ENCODE data around the gene LARP1.

LARP1 gene

DNA sequence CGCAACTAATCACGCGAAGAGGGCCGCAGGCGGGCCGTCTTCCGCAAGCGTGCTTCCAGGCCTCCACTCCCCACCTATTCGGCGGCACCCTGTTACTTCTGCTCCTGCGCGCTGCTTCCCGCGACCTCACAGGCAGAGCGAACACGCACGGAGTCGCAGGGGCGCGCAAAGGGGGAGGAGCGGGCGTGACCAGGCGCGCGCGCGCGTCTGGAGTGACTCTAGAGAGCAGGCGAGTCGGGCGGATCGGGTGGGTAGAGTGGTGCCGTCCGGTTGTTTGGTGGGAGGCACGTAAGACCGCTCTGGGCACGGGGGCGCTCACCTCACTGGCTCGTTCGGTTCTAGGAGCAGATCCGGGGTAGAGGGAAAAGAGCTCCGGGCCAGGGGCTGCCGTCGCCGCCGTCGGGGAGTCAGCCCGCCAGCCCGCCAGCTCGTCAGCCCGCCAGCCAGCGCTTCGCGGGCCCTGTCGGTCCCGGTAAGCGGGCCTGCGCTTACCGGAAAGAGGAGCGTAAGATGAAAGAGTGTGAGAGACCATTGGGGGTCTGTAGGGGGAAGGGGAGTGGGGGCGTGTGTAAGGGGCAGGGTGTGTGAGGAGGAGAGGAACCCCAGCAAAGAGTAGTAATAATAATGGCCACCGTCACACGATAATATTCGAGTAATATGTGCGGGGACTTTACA, 103.3 kb downstream of the LARP1 start, which contains the start of gene CNOT8:
Gene CNOT8, plus strand, starts transcription at position 331 of the 675 bp plus-strand sequence. CDS start 4,652 bp downstream, outside the sequence.
- H3K4me2 ChIP-seq (ENCODE audit: low read depth, low read length, poor library complexity, severe bottlenecking): peak within 1 kb of the TSS; percentile 84
- H3K36me3 ChIP-seq (ENCODE audit: low read length): peaks cover 4% of the 10 kb centered on the region; the same call in 1 of the 2 replicates
- peak within 1 kb of the TSS; percentile 87 for H3K27ac ChIP-seq (ENCODE audit: low read depth, low read length)
- H3K9ac ChIP-seq (ENCODE audit: low read length): peak within 1 kb of the TSS; percentile 74
- peak within 1 kb of the TSS; percentile 87 for H2AFZ ChIP-seq (ENCODE audit: low read depth, low read length, severe bottlenecking)
- TF ChIP-seq CTCF (IDR thresholded peaks at IDR 0.05; ENCODE audit: insufficient read depth, low read length, poor library complexity, severe bottlenecking) (no peak), EZH2phosphoT487 (conservative IDR thresholded peaks at IDR 0.05; ENCODE audit: low read length) (no peak)
- H3F3A ChIP-seq (ENCODE audit: insufficient read depth): peaks cover 10% of the 10 kb centered on the region; the same call in 1 of the 2 replicates
- peaks cover 22% of the 10 kb centered on the region for H4K20me1 ChIP-seq (ENCODE audit: low read depth, low read length)
- no peaks in the 10 kb centered on the region for H3K9me2 ChIP-seq (replicated peaks; ENCODE audit: insufficient read depth, low read length)
- H3K27me3 ChIP-seq (ENCODE audit: low read length): no peaks in the 10 kb centered on the region
- H3K79me2 ChIP-seq (ENCODE audit: insufficient read depth, low read length): peaks cover 49% of the 10 kb centered on the region
- H3K9me3 ChIP-seq (ENCODE audit: insufficient read depth, low read length): no peaks in the 10 kb centered on the region
- peak within 1 kb of the TSS; percentile 99 for H3K4me3 ChIP-seq (ENCODE audit: insufficient read depth, low read length, poor library complexity, severe bottlenecking)

- Histone ChIP-seq H4K20me1 (ENCODE audit: low read depth, low read length) (peaks cover 23% of the 10 kb centered on the region), H3K9ac (ENCODE audit: low read length) (peak overlapping the region; percentile 74), H2AFZ (ENCODE audit: low read depth, low read length, severe bottlenecking) (peak overlapping the region; percentile 55), H3K4me2 (ENCODE audit: low read depth, low read length, poor library complexity, severe bottlenecking) (peak overlapping the region; percentile 84), H3K79me2 (ENCODE audit: insufficient read depth, low read length) (peaks cover 55% of the 10 kb centered on the region), H3F3A (ENCODE audit: insufficient read depth) (peaks cover 10% of the 10 kb centered on the region; the same call in 1 of the 2 replicates), H3K9me2 (replicated peaks; ENCODE audit: insufficient read depth, low read length) (no peaks in the 10 kb centered on the region), H3K27me3 (ENCODE audit: low read length) (no peaks in the 10 kb centered on the region), H3K4me3 (ENCODE audit: insufficient read depth, low read length, poor library complexity, severe bottlenecking) (peak overlapping the region; percentile 99), H3K36me3 (ENCODE audit: low read length) (peaks cover 10% of the 10 kb centered on the region; the same call in 1 of the 2 replicates), H3K27ac (ENCODE audit: low read depth, low read length) (peak overlapping the region; percentile 87), H3K9me3 (ENCODE audit: insufficient read depth, low read length) (no peaks in the 10 kb centered on the region)
- TF ChIP-seq CTCF (IDR thresholded peaks at IDR 0.05; ENCODE audit: insufficient read depth, low read length, poor library complexity, severe bottlenecking): no peak
- no peak for TF ChIP-seq EZH2phosphoT487 (conservative IDR thresholded peaks at IDR 0.05; ENCODE audit: low read length)
These were observed 104.0 kb downstream of the LARP1 start for GRCh38 chr5:154858972-154859871.

GRCh38 chr5:154860123-154860522, 104.9 kb downstream of the LARP1 start:
- Histone ChIP-seq H2AFZ (ENCODE audit: low read depth, low read length, severe bottlenecking) (no peak overlapping the region), H3K4me3 (ENCODE audit: insufficient read depth, low read length, poor library complexity, severe bottlenecking) (peak overlapping the region; percentile 99), H3K27ac (ENCODE audit: low read depth, low read length) (peak overlapping the region; percentile 87), H3K9me2 (replicated peaks; ENCODE audit: insufficient read depth, low read length) (no peaks in the 10 kb centered on the region), H3K9ac (ENCODE audit: low read length) (peak overlapping the region; percentile 74), H3K4me2 (ENCODE audit: low read depth, low read length, poor library complexity, severe bottlenecking) (peak overlapping the region; percentile 84), H4K20me1 (ENCODE audit: low read depth, low read length) (peaks cover 23% of the 10 kb centered on the region), H3K9me3 (ENCODE audit: insufficient read depth, low read length) (no peaks in the 10 kb centered on the region), H3K27me3 (ENCODE audit: low read length) (no peaks in the 10 kb centered on the region), H3K36me3 (ENCODE audit: low read length) (peaks cover 18% of the 10 kb centered on the region; the same call in 1 of the 2 replicates), H3F3A (ENCODE audit: insufficient read depth) (peaks cover 10% of the 10 kb centered on the region; the same call in 1 of the 2 replicates), H3K79me2 (ENCODE audit: insufficient read depth, low read length) (peaks cover 64% of the 10 kb centered on the region)
- TF ChIP-seq EZH2phosphoT487 (conservative IDR thresholded peaks at IDR 0.05; ENCODE audit: low read length) (no peak), CTCF (IDR thresholded peaks at IDR 0.05; ENCODE audit: insufficient read depth, low read length, poor library complexity, severe bottlenecking) (no peak)
